ENCODE measurements around the gene ST14.
"Not testable (repeated sequence)": the region's sequence is repeated elsewhere in the genome, so short reads cannot be mapped to it uniquely, and the experiment has no call there.

The ST14 gene

GRCh38 chr11:130211144-130211543 is 51.6 kb downstream of the ST14 start:
- DNase-seq: no peak

GRCh38 chr11:130211781-130212401 is 52.3 kb downstream of the ST14 start:
- DNase-seq: no peak

GRCh38 chr11:130212431-130212961 is 52.9 kb downstream of the ST14 start:
- no peak for DNase-seq

- no peak for DNase-seq
Measured at GRCh38 chr11:130213143-130213978, 53.8 kb downstream of the ST14 start.

GRCh38 chr11:130213979-130214281 is 54.3 kb downstream of the ST14 start:
- no peak for DNase-seq

GRCh38 chr11:130214861-130215530 is 55.4 kb downstream of the ST14 start:
- no peak for DNase-seq

- no peak for DNase-seq
Measured at GRCh38 chr11:130215531-130216220, 56.1 kb downstream of the ST14 start.

- no peak for DNase-seq
Measured at GRCh38 chr11:130216221-130216550, 56.6 kb downstream of the ST14 start.

- DNase-seq: no peak
Measured at GRCh38 chr11:130216591-130217132, 57.1 kb downstream of the ST14 start.

GRCh38 chr11:130217133-130218031 is 57.8 kb downstream of the ST14 start:
- no peak for DNase-seq

GRCh38 chr11:130218501-130219070 is 59.0 kb downstream of the ST14 start:
- no peak for DNase-seq

- no peak for DNase-seq
Measured at GRCh38 chr11:130219148-130219547, 59.6 kb downstream of the ST14 start.

GRCh38 chr11:130220311-130221035 is 60.9 kb downstream of the ST14 start:
- no peak for DNase-seq

- DNase-seq: no peak
Measured at GRCh38 chr11:130223291-130223971, 63.8 kb downstream of the ST14 start.

GRCh38 chr11:130227373-130227772 is 67.8 kb downstream of the ST14 start:
- DNase-seq: no peak

- not testable (repeated sequence) for DNase-seq
Measured at GRCh38 chr11:130233486-130233885, 73.9 kb downstream of the ST14 start.

- not testable (repeated sequence) for DNase-seq
Measured at GRCh38 chr11:130233888-130234287, 74.3 kb downstream of the ST14 start.

GRCh38 chr11:130234315-130234714 is 74.7 kb downstream of the ST14 start:
- no peak for DNase-seq

GRCh38 chr11:130237282-130238006 is 77.9 kb downstream of the ST14 start:
- DNase-seq: no peak

All from GOT3 (cell line).